C4-2B (cell line): ENCODE data around the gene SLC23A1.

Experiments used
- H3K27ac ChIP-seq: fragments of 450-650 bp; 2 replicates; pipeline ENCODE4 v1.5.1; 2017
- ZFX ChIP-seq: fragments of 450-650 bp; IDR thresholded peaks from 2 replicates; pipeline ENCODE4 v1.6.1; 2017
- TF ChIP-seq, protein P1 (sequence below): fragments of 450-650 bp; conservative IDR thresholded peaks from 2 replicates; pipeline ENCODE4 v1.5.1; 2017; ENCODE audit warnings: mild to moderate bottlenecking

Gene SLC23A1

DNA sequence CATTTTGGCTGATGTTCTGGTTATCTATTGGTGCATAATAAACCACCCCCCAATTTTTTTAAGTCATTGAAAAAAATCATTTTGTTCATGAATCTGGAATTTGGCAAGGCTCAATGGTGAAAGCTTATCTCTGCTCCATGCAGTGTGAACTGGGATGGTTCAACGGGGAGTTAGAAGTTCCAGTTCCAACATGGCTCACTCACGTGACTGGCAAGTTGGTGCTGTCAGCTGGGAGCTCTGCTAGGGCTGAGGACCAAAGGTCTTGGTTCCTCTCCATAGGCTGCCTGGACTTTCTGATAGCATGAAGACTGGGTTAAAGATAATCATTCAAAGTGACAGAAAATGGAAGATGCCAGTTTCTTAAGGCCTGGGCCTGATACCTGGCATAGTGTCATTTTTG, 23.9 kb upstream of the SLC23A1 start:
- TF ChIP-seq, protein P1, sequence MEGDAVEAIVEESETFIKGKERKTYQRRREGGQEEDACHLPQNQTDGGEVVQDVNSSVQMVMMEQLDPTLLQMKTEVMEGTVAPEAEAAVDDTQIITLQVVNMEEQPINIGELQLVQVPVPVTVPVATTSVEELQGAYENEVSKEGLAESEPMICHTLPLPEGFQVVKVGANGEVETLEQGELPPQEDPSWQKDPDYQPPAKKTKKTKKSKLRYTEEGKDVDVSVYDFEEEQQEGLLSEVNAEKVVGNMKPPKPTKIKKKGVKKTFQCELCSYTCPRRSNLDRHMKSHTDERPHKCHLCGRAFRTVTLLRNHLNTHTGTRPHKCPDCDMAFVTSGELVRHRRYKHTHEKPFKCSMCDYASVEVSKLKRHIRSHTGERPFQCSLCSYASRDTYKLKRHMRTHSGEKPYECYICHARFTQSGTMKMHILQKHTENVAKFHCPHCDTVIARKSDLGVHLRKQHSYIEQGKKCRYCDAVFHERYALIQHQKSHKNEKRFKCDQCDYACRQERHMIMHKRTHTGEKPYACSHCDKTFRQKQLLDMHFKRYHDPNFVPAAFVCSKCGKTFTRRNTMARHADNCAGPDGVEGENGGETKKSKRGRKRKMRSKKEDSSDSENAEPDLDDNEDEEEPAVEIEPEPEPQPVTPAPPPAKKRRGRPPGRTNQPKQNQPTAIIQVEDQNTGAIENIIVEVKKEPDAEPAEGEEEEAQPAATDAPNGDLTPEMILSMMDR: no peak
- no peak for TF ChIP-seq ZFX
- no peak overlapping the region for H3K27ac ChIP-seq

DNA sequence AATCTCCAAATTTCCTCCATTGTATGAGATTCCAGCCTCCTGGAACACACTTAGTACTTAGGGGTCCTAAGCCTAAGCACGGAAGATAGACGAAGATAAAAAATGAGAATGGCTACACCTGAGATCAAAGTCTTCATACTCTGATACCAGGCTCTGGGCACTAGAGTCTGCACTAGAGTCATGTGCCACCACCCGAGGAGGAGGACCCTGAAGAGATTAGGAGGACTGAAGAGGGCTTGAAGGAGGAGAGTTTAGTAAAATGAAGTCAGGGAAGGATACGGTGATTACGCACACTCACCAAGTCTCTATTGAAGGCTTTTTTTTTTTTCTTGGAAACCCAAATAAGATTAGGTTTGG, 21.4 kb upstream of the SLC23A1 start:
- peak overlapping the region; percentile 72 for H3K27ac ChIP-seq
- TF ChIP-seq ZFX: no peak
- TF ChIP-seq, protein P1: no peak

DNA sequence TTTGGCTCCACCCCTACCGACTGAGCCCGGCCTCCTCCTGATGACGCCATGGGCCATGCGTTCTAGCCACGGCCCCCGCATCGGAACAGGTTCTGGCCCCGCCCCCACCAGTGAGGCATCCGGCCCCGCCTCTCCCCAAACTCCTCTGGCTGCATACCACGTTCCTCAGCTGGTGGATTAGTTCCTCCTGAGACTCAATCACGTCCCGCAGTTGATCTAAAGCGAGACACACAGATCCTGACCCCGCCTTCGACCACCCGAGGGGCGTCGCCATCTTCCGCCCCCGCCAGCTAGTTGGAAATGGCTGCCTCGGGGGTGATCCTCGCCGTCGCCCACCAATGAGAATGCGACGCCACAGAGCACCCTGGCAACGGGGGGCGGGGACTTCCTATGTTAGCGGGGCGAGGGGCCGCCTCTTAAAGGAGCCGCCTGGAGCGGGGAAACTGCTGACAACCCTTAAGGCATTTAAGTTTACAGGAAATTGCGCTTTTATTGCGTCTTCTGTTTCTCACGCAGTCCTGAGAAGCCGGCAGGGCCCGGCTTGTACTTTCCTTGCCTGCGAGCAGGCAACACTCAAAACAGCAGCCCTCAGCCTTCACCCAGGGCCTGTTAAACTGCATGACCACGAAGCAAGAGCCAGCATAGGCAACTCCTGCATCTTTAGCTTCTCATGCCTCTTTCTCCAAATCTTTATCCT, 20.8 kb upstream of the SLC23A1 start, which contains the start of gene SPATA24:
Gene SPATA24, minus strand, starts transcription at position 303 of the 697 bp plus-strand sequence. Its CDS starts 29 bp downstream, at position 274.
- peak within 1 kb of the TSS; percentile 72 for H3K27ac ChIP-seq
- TF ChIP-seq, protein P1: no peak
- no peak for TF ChIP-seq ZFX

DNA sequence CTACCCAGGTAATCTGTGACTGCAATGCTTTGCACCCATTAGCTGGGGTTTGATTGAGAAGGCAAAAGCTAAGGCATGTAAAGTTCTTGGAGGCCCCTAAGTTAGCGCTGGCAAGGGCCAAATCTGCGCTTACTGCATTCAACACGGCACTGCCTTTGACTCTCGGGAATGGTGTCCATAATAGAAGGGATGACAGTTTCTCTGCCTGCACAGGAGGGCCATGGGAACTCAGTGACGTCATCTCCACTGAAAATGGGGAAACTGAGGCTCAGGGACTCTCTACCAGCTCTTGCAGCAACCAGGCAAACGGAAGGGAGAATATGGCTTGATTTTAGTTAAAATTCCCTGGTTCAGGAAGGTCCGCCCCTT, 20.3 kb upstream of the SLC23A1 start:
- no peak for TF ChIP-seq ZFX
- TF ChIP-seq, protein P1: no peak
- H3K27ac ChIP-seq: peak overlapping the region; percentile 72

DNA sequence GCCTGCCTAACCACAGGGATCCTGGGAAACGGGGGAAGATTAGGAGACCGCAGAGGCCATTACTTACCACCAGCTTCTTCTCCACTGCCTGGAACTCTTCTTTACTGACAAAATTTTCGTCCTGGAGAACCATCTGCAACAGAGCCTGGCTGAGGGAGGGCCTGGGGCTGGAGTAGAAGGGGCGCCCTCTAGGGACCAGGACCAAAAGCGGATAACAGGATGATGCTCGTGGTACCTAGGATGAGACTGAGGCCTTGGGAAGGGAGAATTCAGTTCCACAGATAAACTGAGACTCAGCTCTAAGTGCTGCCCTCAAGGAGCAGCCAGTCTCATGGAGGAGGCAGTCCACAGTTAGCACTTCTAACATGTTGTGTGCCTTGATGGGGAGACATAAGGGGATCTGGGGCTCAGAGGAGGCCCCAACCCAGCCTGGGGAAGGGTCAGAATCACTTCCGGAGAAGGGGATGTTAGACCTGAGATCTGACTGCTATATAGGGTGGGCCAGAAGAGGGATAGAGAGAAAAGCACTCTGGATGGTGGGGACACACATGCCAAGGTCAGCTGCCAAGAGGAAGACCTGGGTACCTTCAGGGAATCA, 19.6 kb upstream of the SLC23A1 start:
- peak overlapping the region; percentile 72 for H3K27ac ChIP-seq
- TF ChIP-seq ZFX: no peak
- TF ChIP-seq, protein P1: peak; percentile 72

DNA sequence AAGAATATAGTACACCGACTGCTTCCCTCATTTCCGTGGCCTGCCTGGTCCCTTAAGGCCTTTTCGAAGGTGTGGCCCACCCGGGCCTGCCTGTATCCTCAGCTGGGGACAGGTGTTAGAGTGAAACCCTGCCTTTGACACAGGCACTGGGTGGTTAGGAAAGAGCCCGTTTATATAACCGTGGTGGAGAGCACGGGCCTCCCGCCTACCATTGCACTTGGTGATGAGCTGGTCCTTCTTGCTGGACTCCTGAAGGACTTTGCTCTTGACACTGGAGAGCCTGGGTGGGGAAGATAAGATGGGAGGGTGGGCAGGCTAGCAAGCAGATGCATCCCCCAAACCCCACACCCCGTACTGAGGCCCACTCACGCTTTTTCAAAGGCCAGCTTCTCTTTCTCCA, 18.4 kb upstream of the SLC23A1 start:
- H3K27ac ChIP-seq: no peak overlapping the region
- TF ChIP-seq, protein P1: no peak
- TF ChIP-seq ZFX: no peak

DNA sequence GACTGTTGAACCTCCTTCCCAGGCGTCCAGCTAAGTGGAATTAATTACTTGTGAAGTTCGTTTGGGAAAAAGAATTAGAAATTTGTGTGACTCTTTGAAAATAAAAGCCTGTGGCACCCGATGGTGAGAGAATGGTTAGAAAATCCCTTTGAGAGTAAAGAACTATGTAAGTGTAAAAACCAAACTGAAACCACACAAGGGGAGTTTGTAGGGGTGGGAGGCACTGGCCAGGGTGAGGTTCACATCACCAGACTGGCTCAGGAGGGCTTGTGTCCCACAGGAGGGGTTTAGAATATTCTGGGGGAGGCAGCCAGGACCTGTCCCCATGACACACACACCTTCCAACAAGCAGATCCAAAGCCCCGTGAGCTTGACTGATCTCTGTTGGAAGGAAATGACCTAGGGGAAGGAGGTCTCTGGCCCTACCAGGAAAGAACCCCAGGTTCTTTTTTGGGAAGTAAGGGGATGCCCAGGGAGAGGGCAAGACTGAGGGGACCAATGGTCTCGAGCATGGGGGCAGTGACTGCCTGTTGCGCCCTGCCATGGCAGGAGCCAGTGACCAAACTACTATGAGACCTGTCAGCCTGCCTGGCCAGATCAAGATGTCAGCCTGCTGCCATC, 16.5 kb upstream of the SLC23A1 start:
- TF ChIP-seq, protein P1: no peak
- TF ChIP-seq ZFX: no peak
- no peak overlapping the region for H3K27ac ChIP-seq
